GM23248 (cell line): ENCODE results near the gene SPACA1. TPM values are rescaled to one million over a fixed set of nuclear protein-coding genes. Genes with fewer than 3 reads are reported as not detected.

Experiments
- DNase-seq: peaks from one replicate; pipeline ENCODE4 v3.0.0-alpha.2; 2015
- H2AFZ ChIP-seq: fragments of 200-600 bp; sonication (generic); 2 replicates; pipeline ENCODE4 v1.6.1; 2016; ENCODE audit warnings: antibody characterized with exemption
- H3F3A ChIP-seq: fragments of 200-600 bp; sonication (generic); 2 replicates; pipeline ENCODE4 v1.6.1; 2016; ENCODE audit warnings: mild to moderate bottlenecking, antibody characterized with exemption, mixed run types; ENCODE audit not compliant: insufficient read depth
- H3K27ac ChIP-seq: fragments of 200-600 bp; sonication (generic); 2 replicates; pipeline ENCODE4 v1.5.1; 2016; ENCODE audit warnings: mild to moderate bottlenecking
- H3K27me3 ChIP-seq: fragments of 200-600 bp; sonication (generic); replicated peaks from 2 replicates; pipeline ENCODE4 v1.6.1; 2016; ENCODE audit warnings: mild to moderate bottlenecking; ENCODE audit not compliant: insufficient read depth
- H3K36me3 ChIP-seq: fragments of 200-600 bp; sonication (generic); 2 replicates; pipeline ENCODE4 v1.6.1; 2016; ENCODE audit warnings: low read depth, mild to moderate bottlenecking
- H3K4me1 ChIP-seq: fragments of 200-600 bp; sonication (generic); 2 replicates; pipeline ENCODE4 v1.6.1; 2016; ENCODE audit warnings: mild to moderate bottlenecking; ENCODE audit not compliant: insufficient read depth
- H3K4me2 ChIP-seq: fragments of 200-600 bp; sonication (generic); one replicate; pipeline ENCODE4 v1.6.1; 2016; ENCODE audit warnings: mild to moderate bottlenecking; ENCODE audit not compliant: unreplicated experiment
- H3K4me3 ChIP-seq: fragments of 200-600 bp; sonication (generic); 2 replicates; pipeline ENCODE4 v1.5.1; 2016; ENCODE audit warnings: mild to moderate bottlenecking
- H3K79me2 ChIP-seq: fragments of 200-600 bp; sonication (generic); 2 replicates; pipeline ENCODE4 v1.6.1; 2016; ENCODE audit warnings: mild to moderate bottlenecking; ENCODE audit not compliant: insufficient read depth
- H3K9ac ChIP-seq: fragments of 200-600 bp; sonication (generic); 2 replicates; pipeline ENCODE4 v1.6.1; 2016; ENCODE audit warnings: mild to moderate bottlenecking
- H3K9me2 ChIP-seq: fragments of 200-600 bp; sonication (generic); 2 replicates; pipeline ENCODE4 v1.6.1; 2016; ENCODE audit warnings: mixed run types, mild to moderate bottlenecking, moderate library complexity; ENCODE audit not compliant: insufficient read depth
- H3K9me3 ChIP-seq: fragments of 200-600 bp; sonication (generic); one replicate; pipeline ENCODE4 v1.6.1; 2017; ENCODE audit warnings: low read depth
- H4K20me1 ChIP-seq: fragments of 200-600 bp; sonication (generic); 2 replicates; pipeline ENCODE4 v1.6.0; 2016; ENCODE audit not compliant: insufficient read depth
- EZH2 ChIP-seq: fragments of 200-600 bp; sonication (generic); IDR thresholded peaks from 2 replicates; pipeline ENCODE4 v1.6.1; 2018; ENCODE audit warnings: antibody characterized with exemption, mild to moderate bottlenecking; ENCODE audit not compliant: insufficient read depth, poor library complexity, severe bottlenecking
- EZH2phosphoT487 ChIP-seq: fragments of 200-600 bp; sonication (generic); IDR thresholded peaks from 2 replicates; pipeline ENCODE4 v1.6.1; 2018; ENCODE audit warnings: antibody characterized with exemption, moderate library complexity, mild to moderate bottlenecking, low read depth; ENCODE audit not compliant: insufficient read depth
- whole genome bisulfite sequencing, 2 experiments: methylation state at CpG; one replicate each; pipeline ENCODE4 v1.1.6; 2015 to 2017; ENCODE audit warnings: low lambda C conversion rate in 2 of 2, low coverage in 1 of 2; ENCODE audit errors: missing lambda C conversion rate in 2 of 2; 5-methylcytosine and 5-hydroxymethylcytosine counted together
- in situ Hi-C: fragments of 300-500 bp; cut with MboI; formaldehyde crosslinking; loops from 2 replicates; pipeline ENCODE4 v1.15.0; 2020
- polyA plus RNA-seq: library from polyadenylated mRNA; unstranded; fragments of >200 nt; fragmentation: Nextera tagmentation; extraction: Ambion mirVana; gene quantifications from 2 replicates; pipeline ENCODE4 v1.2.1, GENCODE V29; 2016
- total RNA-seq: library from RNA; depleted of rRNA; stranded (reverse); fragments of >200 nt; shearing (Covaris generic); gene quantifications from 2 replicates; pipeline ENCODE4 v1.2.3, GENCODE V29; 2014

The SPACA1 gene
- total and polyA plus RNA-seq, 2 experiments from 2014 or later: not detected

- 25 to 34% methylated on average over 3 of the region's 3 CpGs for WGBS, 2 experiments
- no peak overlapping the region for H2AFZ ChIP-seq
- in situ Hi-C loops: no loop called here
- no peaks in the 10 kb centered on the region for H3K79me2 ChIP-seq
- H3K27me3 ChIP-seq: no peaks in the 10 kb centered on the region
- H3K9ac ChIP-seq: no peak overlapping the region
- no peaks in the 10 kb centered on the region for H3F3A ChIP-seq
- H3K4me3 ChIP-seq: no peak overlapping the region
- TF ChIP-seq EZH2phosphoT487 (no peak), EZH2 (no peak)
- no peak for DNase-seq
- no peaks in the 10 kb centered on the region for H3K9me3 ChIP-seq
- no peak overlapping the region for H3K4me2 ChIP-seq
- H4K20me1 ChIP-seq: no peaks in the 10 kb centered on the region
- no peak overlapping the region for H3K27ac ChIP-seq
- H3K36me3 ChIP-seq: no peaks in the 10 kb centered on the region
- no peaks in the 10 kb centered on the region for H3K9me2 ChIP-seq
- no peaks in the 10 kb centered on the region for H3K4me1 ChIP-seq
Observed at GRCh38 chr6:88077305-88077704, 29.7 kb downstream of the SPACA1 start.

- H3F3A ChIP-seq: no peaks in the 10 kb centered on the region
- no peaks in the 10 kb centered on the region for H3K79me2 ChIP-seq
- H3K27me3 ChIP-seq: no peaks in the 10 kb centered on the region
- no peaks in the 10 kb centered on the region for H4K20me1 ChIP-seq
- no peaks in the 10 kb centered on the region for H3K4me1 ChIP-seq
- 51 to 58% methylated on average over 2 of the region's 2 CpGs for WGBS, 2 experiments
- DNase-seq: no peak
- H2AFZ ChIP-seq: no peak overlapping the region
- no peak overlapping the region for H3K9ac ChIP-seq
- no peaks in the 10 kb centered on the region for H3K9me3 ChIP-seq
- in situ Hi-C loops: no loop called here
- H3K9me2 ChIP-seq: no peaks in the 10 kb centered on the region
- no peaks in the 10 kb centered on the region for H3K36me3 ChIP-seq
- no peak overlapping the region for H3K4me2 ChIP-seq
- no peak overlapping the region for H3K27ac ChIP-seq
- TF ChIP-seq EZH2phosphoT487 (no peak), EZH2 (no peak)
- H3K4me3 ChIP-seq: no peak overlapping the region
Observed at GRCh38 chr6:88086792-88087191, 39.2 kb downstream of the SPACA1 start.

DNA sequence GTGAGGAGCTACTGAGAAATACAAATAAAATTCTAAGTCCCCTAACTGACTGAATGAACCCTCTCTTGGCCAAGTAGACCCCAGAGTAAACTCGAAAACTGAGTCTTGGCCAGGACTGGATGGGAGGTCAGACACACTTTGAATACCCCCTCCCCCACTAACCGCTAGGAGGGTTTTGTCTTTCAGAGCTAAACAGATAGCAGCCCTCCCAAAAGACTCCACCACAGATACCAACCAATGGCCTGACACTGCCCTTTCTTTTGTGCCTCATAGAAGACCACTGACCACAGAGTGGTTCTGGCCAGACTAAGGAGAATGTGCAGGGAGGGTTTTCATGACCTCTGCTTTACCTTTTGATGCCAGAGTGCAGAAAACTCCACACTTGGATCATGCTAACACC lies 42.1 kb downstream of the SPACA1 start:
- no peaks in the 10 kb centered on the region for H4K20me1 ChIP-seq
- H3K79me2 ChIP-seq: no peaks in the 10 kb centered on the region
- no peaks in the 10 kb centered on the region for H3K9me2 ChIP-seq
- no peak for DNase-seq
- 0 out of 2 replicates have a peak, but pooled peaks cover 3% of the 10 kb centered on the region for H3K27me3 ChIP-seq
- H2AFZ ChIP-seq: no peak overlapping the region
- H3K4me2 ChIP-seq: no peak overlapping the region
- no peak overlapping the region for H3K27ac ChIP-seq
- in situ Hi-C loops: no loop called here
- H3K9ac ChIP-seq: no peak overlapping the region
- H3K4me1 ChIP-seq: no peaks in the 10 kb centered on the region
- no peaks in the 10 kb centered on the region for H3K36me3 ChIP-seq
- H3F3A ChIP-seq: no peaks in the 10 kb centered on the region
- TF ChIP-seq EZH2: no peak
- no peak for TF ChIP-seq EZH2phosphoT487
- 9 to 13% methylated on average over 2 of the region's 2 CpGs for WGBS, 2 experiments
- no peaks in the 10 kb centered on the region for H3K9me3 ChIP-seq
- no peak overlapping the region for H3K4me3 ChIP-seq

GRCh38 chr6:88105741-88106340 lies 58.2 kb downstream of the SPACA1 start:
- 37 to 39% methylated on average over 7 of the region's 7 CpGs for WGBS, 2 experiments
- Histone ChIP-seq H3K4me3 (no peak overlapping the region), H3K27me3 (no peaks in the 10 kb centered on the region), H3K4me2 (no peak overlapping the region), H3K27ac (no peak overlapping the region), H3K79me2 (no peaks in the 10 kb centered on the region), H3K4me1 (no peaks in the 10 kb centered on the region), H2AFZ (no peak overlapping the region), H3K36me3 (no peaks in the 10 kb centered on the region), H4K20me1 (no peaks in the 10 kb centered on the region), H3K9ac (no peak overlapping the region), H3F3A (no peaks in the 10 kb centered on the region), H3K9me2 (no peaks in the 10 kb centered on the region), H3K9me3 (no peaks in the 10 kb centered on the region)
- in situ Hi-C loops: no loop called here
- DNase-seq: no peak
- no peak for TF ChIP-seq EZH2
- TF ChIP-seq EZH2phosphoT487: no peak

GRCh38 chr6:88107241-88107640 lies 59.6 kb downstream of the SPACA1 start:
- no peak overlapping the region for H2AFZ ChIP-seq
- no peaks in the 10 kb centered on the region for H3K79me2 ChIP-seq
- H3F3A ChIP-seq: no peaks in the 10 kb centered on the region
- in situ Hi-C loops: no loop called here
- H3K27me3 ChIP-seq: no peaks in the 10 kb centered on the region
- H3K9me3 ChIP-seq: no peaks in the 10 kb centered on the region
- no peak for TF ChIP-seq EZH2phosphoT487
- no peak for TF ChIP-seq EZH2
- no peak for DNase-seq
- H4K20me1 ChIP-seq: no peaks in the 10 kb centered on the region
- no peak overlapping the region for H3K4me2 ChIP-seq
- H3K27ac ChIP-seq: no peak overlapping the region
- H3K9me2 ChIP-seq: no peaks in the 10 kb centered on the region
- no peaks in the 10 kb centered on the region for H3K36me3 ChIP-seq
- no peak overlapping the region for H3K9ac ChIP-seq
- H3K4me1 ChIP-seq: no peaks in the 10 kb centered on the region
- no peak overlapping the region for H3K4me3 ChIP-seq
